HepG2 (cell line): ENCODE data around the gene NDE1. TPM values are rescaled to one million over a fixed set of nuclear protein-coding genes. Genes with fewer than 3 reads are reported as not detected.
A peak's percentile ranks its signal among the peaks of the same experiment; 100 is the strongest.

Source experiments
- ATF4 ChIP-seq, 2 experiments: fragments of 450-650 bp in 1 of 2; sonication (generic) in 1 of 2; formaldehyde crosslinking; IDR thresholded peaks; 2 replicates each; pipeline versions ENCODE4 v1.5.0 to v1.8.0; 2020 to 2022; ENCODE audit warnings: mild to moderate bottlenecking in 1 of 2, missing genetic modification reagents in 1 of 2
- BRCA1 ChIP-seq: sonication (generic); formaldehyde crosslinking; IDR thresholded peaks from 2 replicates; pipeline ENCODE4 v1.4.0; 2020; ENCODE audit warnings: missing genetic modification reagents
- CREM ChIP-seq, 2 experiments: sonication (generic) in 1 of 2; formaldehyde crosslinking in 1 of 2; IDR thresholded peaks; 2 replicates each; pipeline versions ENCODE4 v1.4.0 to v1.6.1; 2016 to 2020; ENCODE audit warnings: antibody characterized with exemption in 1 of 2, mild to moderate bottlenecking in 1 of 2, missing genetic modification reagents in 1 of 2
- CTCF ChIP-seq: sonication (generic); formaldehyde crosslinking; IDR thresholded peaks from 2 replicates; pipeline ENCODE4 v1.5.0; 2020; ENCODE audit warnings: mild to moderate bottlenecking, missing genetic modification reagents, moderate library complexity
- EP300 ChIP-seq, 3 experiments: sonication (generic) in 1 of 3; formaldehyde crosslinking in 1 of 3; IDR thresholded peaks; 2 replicates each; pipeline versions ENCODE4 v1.5.1 to v1.6.1; 2011 to 2020; ENCODE audit warnings: low read depth in 2 of 3, low read length in 2 of 3, borderline replicate concordance in 1 of 3, improper control_type of control experiment in 1 of 3, mild to moderate bottlenecking in 1 of 3, missing genetic modification reagents in 1 of 3, moderate library complexity in 1 of 3
- HNRNPH1 ChIP-seq: fragments of 200-400 bp; formaldehyde crosslinking; optimal IDR thresholded peaks from 2 replicates; pipeline ENCODE3; 2017; ENCODE audit warnings: mild to moderate bottlenecking, low read depth, low read length
- JUN ChIP-seq: sonication (generic); formaldehyde crosslinking; IDR thresholded peaks from 2 replicates; pipeline ENCODE4 v1.4.0; 2020; ENCODE audit warnings: mild to moderate bottlenecking, missing genetic modification reagents
- MZF1 ChIP-seq: sonication (generic); formaldehyde crosslinking; IDR thresholded peaks from 2 replicates; pipeline ENCODE4 v1.8.1; 2023; ENCODE audit warnings: mild to moderate bottlenecking, missing genetic modification reagents, borderline replicate concordance
- POLR2AphosphoS5 ChIP-seq: IDR thresholded peaks from 2 replicates; pipeline ENCODE4 v1.6.1; 2012; ENCODE audit warnings: low read depth, low read length
- RXRB ChIP-seq: IDR thresholded peaks from 2 replicates; pipeline ENCODE4 v1.6.1; 2016; ENCODE audit warnings: borderline replicate concordance, missing genetic modification reagents, missing compliant biosample characterization
- SAFB2 ChIP-seq: sonication (generic); formaldehyde crosslinking; IDR thresholded peaks from 2 replicates; pipeline ENCODE4 v1.5.1; 2020; ENCODE audit warnings: missing genetic modification reagents, low read depth, mild to moderate bottlenecking, borderline replicate concordance
- SNAPC2 ChIP-seq: sonication (generic); formaldehyde crosslinking; IDR thresholded peaks from 2 replicates; pipeline ENCODE4 v1.8.1; 2022; ENCODE audit warnings: mild to moderate bottlenecking, missing genetic modification reagents
- ZNF253 ChIP-seq: sonication (generic); formaldehyde crosslinking; IDR thresholded peaks from 2 replicates; pipeline ENCODE4 v1.8.0; 2022; ENCODE audit warnings: mild to moderate bottlenecking, missing genetic modification reagents, borderline replicate concordance
- ZNF407 ChIP-seq: sonication (generic); formaldehyde crosslinking; IDR thresholded peaks from one replicate; pipeline ENCODE4 v1.5.1; 2020; ENCODE audit warnings: mild to moderate bottlenecking, missing genetic modification reagents; ENCODE audit errors: not compliant biosample characterization
- ZNF780A ChIP-seq: sonication (generic); formaldehyde crosslinking; IDR thresholded peaks from 2 replicates; pipeline ENCODE4 v1.8.0; 2022; ENCODE audit warnings: mild to moderate bottlenecking, missing genetic modification reagents, moderate library complexity
- ZSCAN12 ChIP-seq: sonication (generic); formaldehyde crosslinking; IDR thresholded peaks from 2 replicates; pipeline ENCODE4 v1.9.0; 2021; ENCODE audit warnings: mild to moderate bottlenecking, missing genetic modification reagents
- polyA plus RNA-seq, 8 experiments: library from polyadenylated mRNA; depleted of rRNA in 3 of 8; stranded (reverse) in 7 of 8; unstranded in 1 of 8; fragments of >200 nt; fragmentation: Illumina TruSeq in 4 of 8; extraction: Trizol in 4 of 8; gene quantifications; 2 replicates each; pipeline versions ENCODE4 v1.2.1 to v1.2.3, GENCODE V29; 2011 to 2016; ENCODE audit warnings: low read depth in 4 of 8, missing spikeins in 1 of 8, mixed read lengths in 1 of 8; ENCODE audit not compliant: insufficient read depth in 1 of 8
- total RNA-seq, 5 experiments: library from RNA; depleted of rRNA; stranded (reverse); fragments of >200 nt; fragmentation: Illumina TruSeq; extraction: Trizol; gene quantifications; 2 replicates each; pipeline ENCODE4 v1.2.3, GENCODE V29; 2016; ENCODE audit warnings: low read depth in 1 of 5

Gene NDE1
- total and polyA plus RNA-seq, 2 of the 13 experiments (the other 11 are each of a cell fraction or from before 2014, with no cell fraction given): 40.9 to 72.5 TPM

GRCh38 chr16:15608398-15609285 is 41.4 kb upstream of the NDE1 start (continued):
- no peak for TF ChIP-seq ZNF407 (CRISPR knock-in tag)
- TF ChIP-seq ZNF253 (CRISPR knock-in tag): no peak
- peak; percentile 96 for TF ChIP-seq RXRB (CRISPR knock-in tag)
- TF ChIP-seq CREM (IDR thresholded peaks at IDR 0.05): peak; percentile 82
- TF ChIP-seq CREM (CRISPR knock-in tag; IDR thresholded peaks at IDR 0.05): no peak
- TF ChIP-seq ZNF780A (CRISPR knock-in tag): no peak
- TF ChIP-seq SNAPC2 (CRISPR knock-in tag): no peak; the same call in 1 of the 2 replicates
- peak; percentile 73 to 93; a peak in 3 of 4 replicates for TF ChIP-seq EP300 (IDR thresholded peaks at IDR 0.05; ENCODE audit: low read depth in 2 of 2, low read length in 2 of 2)
- TF ChIP-seq EP300 (CRISPR knock-in tag; IDR thresholded peaks at IDR 0.05; ENCODE audit: borderline replicate concordance): peak; percentile 24; the same call in 1 of the 2 replicates
- TF ChIP-seq MZF1: no peak
- 0 out of 2 replicates have a peak, but pooled peaks have one; percentile 47 for TF ChIP-seq JUN (CRISPR knock-in tag)
- no peak for TF ChIP-seq SAFB2
- TF ChIP-seq ATF4 (CRISPR knock-in tag; IDR thresholded peaks at IDR 0.05): peak in 1 of 2 experiments; percentile 92; a peak in 2 of 4 replicates
- no peak for TF ChIP-seq POLR2AphosphoS5
- peak; percentile 19; the same call in 1 of the 2 replicates for TF ChIP-seq ZSCAN12 (CRISPR knock-in tag)
- TF ChIP-seq CTCF (CRISPR knock-in tag): peak; percentile 70
- TF ChIP-seq BRCA1 (CRISPR knock-in tag): 0 out of 2 replicates have a peak, but pooled peaks have one; percentile 55
- no peak for TF ChIP-seq HNRNPH1
